ENCODE results near the gene MFSD2A.
"Not testable (repeated sequence)": the region's sequence is repeated elsewhere in the genome, so short reads cannot be mapped to it uniquely, and the experiment has no call there.

MFSD2A gene

GRCh38 chr1:39954870-39955546 lies at the start of gene MFSD2A:
TSS of gene MFSD2A (plus strand) at chr1:39955145. CDS start at chr1:39955293, 148 bp downstream.
- DNase-seq (ENCODE audit: low read depth in 2 of 2) = peak; percentile 69 to 75

DNA sequence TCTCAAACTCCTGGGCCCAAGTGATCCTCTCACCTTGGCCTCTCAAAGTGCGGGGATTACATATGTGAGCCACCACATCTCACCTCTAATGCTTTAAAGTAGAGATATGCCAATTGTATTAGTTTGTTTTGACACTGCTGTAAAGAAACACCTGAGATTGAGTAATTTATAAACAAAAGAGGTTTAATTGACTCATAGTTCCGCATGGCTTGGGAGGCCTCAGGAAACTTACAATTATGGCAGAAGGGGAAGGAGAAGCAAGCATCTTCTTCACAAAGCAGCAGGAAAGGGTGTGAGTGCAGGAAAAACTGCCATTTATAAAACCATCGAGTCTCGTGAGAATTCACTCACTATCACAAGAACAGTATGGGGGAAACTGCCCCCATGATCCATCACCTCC lies 49.8 kb upstream of the MFSD2A start:
- DNase-seq (ENCODE audit: low read depth in 2 of 2) = no peak

GRCh38 chr1:39907528-39908453 lies 47.2 kb upstream of the MFSD2A start:
- DNase-seq (ENCODE audit: low read depth in 2 of 2) = no peak

GRCh38 chr1:39908534-39908933 lies 46.4 kb upstream of the MFSD2A start:
- no peak for DNase-seq (ENCODE audit: low read depth in 2 of 2)

DNA sequence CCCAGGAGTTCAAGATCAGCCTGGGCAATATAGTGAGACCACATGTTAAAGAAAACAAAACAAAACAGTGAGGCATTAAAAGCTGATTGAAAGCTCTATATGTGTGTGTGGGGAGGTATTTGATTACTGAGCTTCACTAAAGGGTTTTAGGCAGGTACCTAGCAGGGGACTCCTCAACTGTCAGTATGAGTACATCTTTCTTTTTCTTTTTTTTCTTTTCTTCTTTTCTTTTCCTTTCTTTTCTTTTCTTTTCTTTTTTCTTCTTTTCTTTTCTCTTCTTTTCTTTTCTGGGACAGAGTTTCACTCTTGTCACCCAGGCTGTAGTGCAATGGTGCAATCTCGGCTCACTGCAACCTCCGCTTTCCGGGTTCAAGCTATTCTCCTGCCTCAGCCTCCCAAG lies 44.7 kb upstream of the MFSD2A start:
- no peak for DNase-seq (ENCODE audit: low read depth in 2 of 2)

- DNase-seq (ENCODE audit: low read depth in 2 of 2) = not testable (repeated sequence)
These were observed 41.8 kb upstream of the MFSD2A start for GRCh38 chr1:39913136-39913535.

- DNase-seq (ENCODE audit: low read depth in 2 of 2) = no peak
These were observed 39.3 kb upstream of the MFSD2A start for GRCh38 chr1:39915499-39916129.

- DNase-seq (ENCODE audit: low read depth in 2 of 2) = no peak
These were observed 37.1 kb upstream of the MFSD2A start for GRCh38 chr1:39917825-39918224.

DNA sequence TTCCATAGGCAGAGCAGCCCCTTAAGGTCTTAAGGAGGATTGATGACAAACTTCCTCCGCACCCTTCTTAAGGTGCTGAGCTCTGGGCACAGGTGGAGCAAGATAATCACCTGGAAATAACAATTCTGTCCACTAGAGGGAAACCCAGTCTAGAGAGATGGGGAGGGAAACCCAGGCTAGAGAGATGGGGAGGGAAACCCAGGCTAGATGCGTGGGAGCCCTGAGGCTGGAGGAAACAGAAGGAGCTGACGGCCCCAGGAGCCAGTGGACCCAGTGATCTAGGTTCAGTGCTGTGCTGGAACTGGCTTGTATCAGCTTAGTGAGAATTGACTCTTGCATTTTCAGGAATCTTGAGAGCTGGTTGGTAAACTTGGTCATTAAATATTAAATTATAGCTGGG lies 35.4 kb upstream of the MFSD2A start:
- DNase-seq (ENCODE audit: low read depth in 2 of 2) = no peak

DNA sequence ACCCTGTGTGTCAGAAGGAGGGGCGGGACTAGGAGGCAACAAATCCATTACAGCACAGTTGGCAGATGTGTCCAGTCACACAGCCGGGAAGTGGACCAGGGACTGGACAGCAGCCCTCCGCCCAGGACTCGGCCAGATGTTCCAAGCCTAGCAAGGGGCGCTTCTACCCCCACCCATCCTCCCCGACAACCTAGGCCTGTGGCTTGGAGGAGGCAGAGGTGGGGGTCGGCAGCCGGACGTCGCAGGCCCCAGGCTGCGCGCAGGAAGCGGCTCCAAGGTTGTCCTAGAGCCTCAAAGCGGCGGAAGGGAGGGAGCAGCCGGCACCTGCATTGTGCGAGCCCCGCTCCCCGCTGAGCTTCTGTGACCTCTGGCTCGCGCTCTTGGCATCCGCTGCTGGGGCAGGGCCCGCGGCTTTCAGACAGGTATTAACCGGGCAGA lies 32.7 kb upstream of the MFSD2A start:
- DNase-seq (ENCODE audit: low read depth in 2 of 2) = no peak

DNA sequence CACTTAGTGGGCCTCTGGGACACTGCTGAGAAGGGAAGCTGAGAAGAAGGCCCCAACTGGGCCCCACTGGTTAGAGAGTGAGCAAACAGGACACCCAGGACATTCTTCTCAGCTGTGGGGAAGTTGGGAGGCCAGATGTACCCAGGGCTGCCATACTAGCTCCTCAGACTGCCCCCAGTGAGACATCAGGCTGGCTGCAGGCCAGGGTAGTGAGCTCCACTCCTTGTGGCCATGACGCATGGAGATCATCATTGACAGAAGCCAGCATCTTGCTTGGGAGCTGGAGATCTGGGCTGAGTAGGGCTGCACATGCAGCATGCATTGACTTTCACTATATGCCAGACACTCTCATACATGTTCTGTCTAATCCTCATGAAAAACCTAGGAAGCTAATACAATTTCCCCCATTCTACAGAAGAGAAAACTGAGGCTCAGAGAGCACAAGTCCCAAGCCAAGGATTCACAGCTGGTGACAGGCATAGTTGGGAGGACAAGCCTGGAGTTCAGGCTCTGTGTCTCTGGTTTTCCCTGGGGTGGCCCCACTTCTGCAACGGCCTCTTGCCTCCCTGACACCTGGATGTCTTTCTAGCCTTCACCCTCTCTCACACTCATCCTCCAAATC lies 29.1 kb upstream of the MFSD2A start:
- DNase-seq (ENCODE audit: low read depth in 2 of 2) = no peak

DNA sequence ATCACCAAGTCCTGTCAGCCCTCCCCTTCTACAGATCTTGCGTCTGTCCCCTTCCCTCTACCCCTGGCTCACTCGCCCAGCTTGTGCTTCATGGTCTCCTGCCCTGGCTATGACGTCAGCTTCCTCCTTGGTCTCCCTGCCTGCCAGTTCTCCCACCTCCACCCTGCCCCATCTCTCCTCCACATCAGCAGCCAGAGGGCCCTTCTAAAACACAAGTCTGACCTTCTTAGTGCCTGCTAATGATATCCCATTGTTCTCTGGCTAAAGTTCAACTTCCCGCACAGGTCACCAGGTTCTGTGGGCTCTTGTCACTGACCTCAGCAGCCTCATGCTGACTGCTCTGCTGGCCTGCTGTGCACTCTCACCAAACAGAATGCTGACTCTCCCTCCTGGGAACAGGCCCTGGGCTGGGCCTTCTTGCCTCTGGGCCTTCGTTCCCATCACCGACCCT lies 28.6 kb upstream of the MFSD2A start:
- DNase-seq (ENCODE audit: low read depth in 2 of 2) = no peak

DNA sequence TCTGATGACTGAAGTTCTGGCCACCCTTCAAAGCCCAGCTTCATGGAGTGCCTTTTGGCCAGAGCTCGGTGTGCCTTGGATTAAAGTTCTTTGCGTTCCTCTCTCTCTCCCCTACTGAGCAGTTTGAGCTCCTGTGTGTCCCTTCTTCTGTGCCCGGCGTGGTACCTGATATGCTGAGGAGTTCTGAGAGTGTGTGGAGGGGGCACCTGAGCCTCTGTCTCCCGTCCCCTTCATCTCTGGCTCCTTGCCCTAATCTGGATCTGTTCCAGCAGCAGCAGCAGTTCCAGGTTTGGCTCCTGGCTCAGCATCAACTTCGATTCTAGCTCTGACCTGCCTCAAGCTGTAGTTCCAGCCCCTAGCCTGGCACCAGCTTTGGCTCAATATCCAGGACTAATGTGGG lies 28.1 kb upstream of the MFSD2A start:
- no peak for DNase-seq (ENCODE audit: low read depth in 2 of 2)

DNA sequence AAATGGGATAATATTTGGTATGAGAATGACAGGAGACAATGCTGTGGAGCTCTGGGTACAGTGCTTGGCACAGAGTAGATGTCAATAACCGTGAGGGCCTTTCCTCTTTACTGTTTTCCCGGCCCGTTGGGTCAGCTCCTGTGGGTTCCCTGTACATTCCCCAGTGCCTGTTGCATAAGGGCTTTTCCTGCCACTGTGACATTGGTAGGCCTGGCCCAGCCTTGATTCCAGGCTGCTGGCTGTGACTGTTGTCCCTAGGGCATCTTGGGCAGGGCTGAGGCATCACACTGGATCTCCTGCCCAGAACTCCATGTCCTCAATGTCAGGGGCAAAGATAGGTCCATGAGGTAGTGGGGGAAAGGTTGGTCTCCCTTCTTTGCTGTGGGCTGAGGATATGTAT lies 27.4 kb upstream of the MFSD2A start:
- DNase-seq (ENCODE audit: low read depth in 2 of 2) = no peak

- no peak for DNase-seq (ENCODE audit: low read depth in 2 of 2)
These were observed 25.9 kb upstream of the MFSD2A start for GRCh38 chr1:39928809-39929587.

- peak; percentile 93 to 94 for DNase-seq (ENCODE audit: low read depth in 2 of 2)
These were observed 20.7 kb upstream of the MFSD2A start for GRCh38 chr1:39933956-39934941.

DNA sequence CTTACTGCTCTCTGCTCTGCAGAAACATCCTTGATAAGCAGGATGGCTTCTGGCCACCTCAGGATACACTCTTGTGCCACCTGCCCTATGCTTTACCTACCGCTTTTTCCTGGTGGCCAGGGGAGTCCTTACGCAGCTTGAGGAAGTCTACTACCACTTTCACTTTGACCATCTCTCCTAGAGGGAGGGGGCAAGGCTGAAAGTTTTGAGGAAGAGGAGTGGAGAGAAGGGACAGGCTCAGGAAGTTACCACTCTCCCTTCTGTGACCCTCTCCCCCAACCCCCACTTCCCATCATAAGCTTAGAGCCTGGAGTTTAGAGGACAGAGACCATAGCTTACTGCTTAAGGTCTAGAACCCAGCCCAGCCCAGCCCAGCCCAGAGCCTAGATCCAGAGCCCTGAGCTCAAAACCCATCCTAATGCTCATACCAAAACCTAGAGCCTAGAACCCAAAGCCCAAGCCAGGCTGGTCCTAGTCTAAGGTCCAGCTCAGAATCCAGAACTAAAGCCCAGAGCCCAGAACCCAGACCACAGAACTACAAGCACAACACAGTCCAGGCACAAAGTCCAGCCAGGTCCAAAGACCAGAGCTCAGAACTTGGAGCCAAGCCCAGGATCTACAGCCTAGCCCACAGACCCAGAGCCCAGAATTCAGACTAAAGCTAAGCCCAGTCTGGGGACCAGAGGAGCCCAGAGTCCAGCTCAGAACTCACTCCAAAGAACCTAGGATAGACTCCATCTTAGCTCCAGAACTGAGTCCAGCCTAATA lies 18.0 kb upstream of the MFSD2A start:
- no peak for DNase-seq (ENCODE audit: low read depth in 2 of 2)

- no peak for DNase-seq (ENCODE audit: low read depth in 2 of 2)
These were observed 16.1 kb upstream of the MFSD2A start for GRCh38 chr1:39938856-39939255.

DNA sequence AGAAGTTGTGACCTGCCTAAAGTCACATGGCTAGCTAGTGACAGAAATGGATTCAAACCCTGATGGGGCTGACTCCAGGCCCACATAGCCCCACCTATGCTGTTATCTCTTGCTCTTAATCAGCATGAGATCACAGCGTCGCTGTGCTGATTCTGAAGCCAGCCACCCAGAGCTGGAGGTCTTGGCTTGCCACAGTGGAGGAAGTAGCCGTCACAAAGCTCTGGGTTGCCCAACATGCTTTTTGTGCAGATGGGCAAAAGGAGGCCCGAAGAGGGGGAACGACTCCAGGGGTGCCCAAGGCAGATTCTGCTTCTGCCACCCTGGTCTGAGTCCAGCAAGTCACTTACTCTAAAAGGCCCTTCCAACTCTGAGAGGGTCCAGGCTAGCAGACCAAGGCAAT lies 14.7 kb upstream of the MFSD2A start:
- no peak for DNase-seq (ENCODE audit: low read depth in 2 of 2)

Measured in fibroblast of skin of left quadriceps (primary cell).